Common myeloid progenitor, CD34-positive (primary cell): ENCODE measurements around the gene MRPS22. TPM values are rescaled to one million over a fixed set of nuclear protein-coding genes. Genes with fewer than 3 reads are reported as not detected.
A peak's percentile ranks its signal among the peaks of the same experiment; 100 is the strongest.

ENCODE experiments used
- CTCF ChIA-PET: fragments of 350-600 bp; sonication (Branson Sonifier 250); formaldehyde crosslinking; loops from one replicate; lab custom pipeline; 2021; ENCODE audit warnings: antibody characterized with exemption; lab: Charles Lee
- POLR2A ChIA-PET: fragments of 350-600 bp; sonication (Branson Sonifier 250); formaldehyde crosslinking; loops from one replicate; lab custom pipeline; 2021; ENCODE audit warnings: antibody characterized with exemption; lab: Charles Lee
- DNase-seq, 3 donors: peaks; one replicate each; pipeline versions ENCODE4 v3.0.0 to v3.0.0-alpha.2; 2013
- H3K27ac ChIP-seq, 2 experiments: 1 replicate in 1 of 2; 2 replicates in 1 of 2; pipeline ENCODE4 v1.7.0; 2013; ENCODE audit warnings: inconsistent platforms in 2 of 2, low read length in 2 of 2, mild to moderate bottlenecking in 2 of 2, low read depth in 1 of 2, moderate library complexity in 1 of 2; ENCODE audit not compliant: severe bottlenecking in 2 of 2, insufficient read depth in 1 of 2, poor library complexity in 1 of 2
- H3K27me3 ChIP-seq, 5 experiments: replicated peaks in 2 of 5; 1 replicate in 3 of 5; 2 replicates in 2 of 5; pipeline versions ENCODE4 v1.6.1 to v1.7.0; 2013; ENCODE audit warnings: low read length in 4 of 5, mild to moderate bottlenecking in 2 of 5, moderate library complexity in 2 of 5, inconsistent platforms in 1 of 5; ENCODE audit not compliant: insufficient read depth in 5 of 5, control insufficient read depth in 4 of 5
- H3K36me3 ChIP-seq, 4 experiments: 1 replicate in 2 of 4; 2 replicates in 2 of 4; pipeline versions ENCODE4 v1.6.1 to v1.7.0; 2013; ENCODE audit warnings: low read length in 3 of 4, control low read depth in 1 of 4, mild to moderate bottlenecking in 1 of 4; ENCODE audit not compliant: control insufficient read depth in 4 of 4, insufficient read depth in 4 of 4
- H3K4me1 ChIP-seq, 4 experiments: 1 replicate in 3 of 4; 2 replicates in 1 of 4; pipeline versions ENCODE4 v1.6.1 to v1.7.1; 2013; ENCODE audit warnings: low read length in 3 of 4, mild to moderate bottlenecking in 3 of 4, control low read depth in 1 of 4, inconsistent platforms in 1 of 4, moderate library complexity in 1 of 4; ENCODE audit not compliant: control insufficient read depth in 4 of 4, insufficient read depth in 4 of 4; ENCODE audit errors: control extremely low read depth in 1 of 4
- H3K4me3 ChIP-seq, 7 experiments: 1 replicate in 4 of 7; 2 replicates in 3 of 7; pipeline versions ENCODE4 v1.5.1 to v1.7.0; 2013; ENCODE audit warnings: mild to moderate bottlenecking in 7 of 7, low read length in 6 of 7, moderate library complexity in 6 of 7, inconsistent platforms in 2 of 7, low read depth in 2 of 7, control low read depth in 1 of 7; ENCODE audit not compliant: insufficient read depth in 4 of 7, control insufficient read depth in 1 of 7; ENCODE audit errors: extremely low read depth in 1 of 7
- H3K9me3 ChIP-seq, 5 experiments: 1 replicate in 4 of 5; 2 replicates in 1 of 5; pipeline versions ENCODE4 v1.6.1 to v1.7.1; 2013; ENCODE audit warnings: low read length in 4 of 5, mild to moderate bottlenecking in 2 of 5, inconsistent platforms in 1 of 5, low read depth in 1 of 5, moderate library complexity in 1 of 5; ENCODE audit not compliant: control insufficient read depth in 4 of 5, insufficient read depth in 2 of 5; ENCODE audit errors: control extremely low read depth in 1 of 5
- WGBS: methylation state at CpG from one replicate; pipeline ENCODE4 v1.1.5; 2013; ENCODE audit not compliant: insufficient coverage; 5-methylcytosine and 5-hydroxymethylcytosine counted together
- polyA plus RNA-seq: library from polyadenylated mRNA; unstranded; fragments of 120-200 nt; gene quantifications from one replicate; pipeline ENCODE4 v1.2.1, GENCODE V29; 2013

The MRPS22 gene
- 45.4 TPM for polyA plus RNA-seq

DNA sequence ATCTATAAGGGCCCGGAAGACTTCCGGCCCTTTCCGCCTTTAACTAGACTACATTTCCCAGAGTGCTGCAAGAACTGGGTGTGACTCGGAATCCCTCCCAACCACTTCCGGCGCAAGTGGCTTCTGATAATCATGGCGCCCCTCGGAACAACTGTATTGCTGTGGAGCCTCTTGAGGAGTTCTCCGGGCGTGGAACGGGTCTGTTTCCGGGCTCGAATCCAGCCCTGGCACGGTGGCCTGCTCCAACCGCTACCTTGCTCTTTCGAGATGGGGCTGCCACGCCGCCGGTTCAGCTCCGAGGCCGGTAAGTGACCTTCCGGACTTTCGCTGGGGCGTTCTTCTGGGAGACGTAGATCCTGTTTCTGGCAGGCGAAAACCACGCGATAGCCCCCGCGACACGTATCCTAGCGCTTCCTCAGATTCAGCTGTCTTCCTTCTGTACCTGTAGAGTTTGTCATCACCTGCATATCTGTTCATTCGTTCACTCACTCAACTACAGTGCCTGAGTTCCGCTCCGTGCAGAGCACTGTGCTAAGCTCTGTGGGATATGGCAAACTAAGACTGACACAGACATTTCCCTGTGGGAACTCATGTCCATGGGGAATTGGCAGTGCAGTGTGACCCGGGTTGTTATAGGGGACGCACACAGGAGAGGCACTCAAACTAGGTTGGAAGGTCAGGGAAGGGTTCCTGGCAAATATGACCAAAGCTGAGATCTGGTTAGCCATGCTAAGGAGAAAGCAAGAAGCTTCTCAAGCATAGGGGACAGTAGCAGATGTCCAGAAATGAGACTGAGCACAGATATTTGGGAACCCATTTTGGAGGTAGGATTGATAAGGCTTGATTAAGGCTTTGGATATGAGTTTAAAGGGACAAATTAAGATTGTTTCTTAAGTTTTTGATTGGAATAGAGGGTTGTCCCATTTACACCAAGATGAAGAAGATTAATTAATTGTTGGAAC, at the start of gene MRPS22:
Gene MRPS22 (plus strand): TSS at position 126 of the 962 bp plus-strand sequence. CDS start 7 bp downstream, at position 133.
- peak within 1 kb of the TSS; percentile 79 to 99 (median 87) for H3K4me3 ChIP-seq
- POLR2A ChIA-PET = interaction anchor here (0.9 kb wide), 1 partner anchor 45 kb away, joined by 3 read pairs; the partner anchor contains the start of gene COPB2

DNA sequence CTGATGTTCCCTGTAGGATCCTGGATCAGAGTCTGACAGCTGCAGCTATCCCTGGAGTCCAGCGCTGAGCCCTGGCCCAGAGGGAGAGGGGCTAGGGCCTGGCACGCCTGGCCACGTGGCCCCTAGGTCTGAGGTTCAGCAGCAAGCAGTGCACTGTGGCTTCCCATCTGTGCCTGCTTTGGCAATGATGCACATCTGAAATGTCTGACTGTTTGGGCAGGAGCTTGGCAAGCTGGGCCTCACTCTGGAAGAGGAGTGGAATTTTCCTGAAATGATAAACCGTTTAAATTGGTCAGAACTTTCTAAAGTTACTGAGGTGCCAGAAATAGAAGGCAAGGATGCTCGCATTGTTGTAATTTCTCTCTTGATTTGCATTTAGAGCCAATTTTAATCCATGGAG, 48.8 kb upstream of the MRPS22 start:
- H3K36me3 ChIP-seq = no peaks in the 10 kb centered on the region
- H3K27me3 ChIP-seq = peaks cover 0 to 5% (median 3%) of the 10 kb centered on the region in 5 experiments
- ChIA-PET POLR2A (no interaction called here), CTCF (interaction anchor here (1.0 kb wide), 2 partner anchors 20 to 79 kb away, joined by 3 read pairs; no protein-coding TSS in a partner anchor)
- 98% methylated on average over 4 of the region's 5 CpGs for WGBS
- H3K4me1 ChIP-seq = no peaks in the 10 kb centered on the region
- no peak for DNase-seq
- no peak overlapping the region for H3K4me3 ChIP-seq
- H3K27ac ChIP-seq = no peak overlapping the region
- H3K9me3 ChIP-seq = peaks cover 0 to 3% (median 0%) of the 10 kb centered on the region in 5 experiments

More for the DNA sequence above, at the start of gene MRPS22:
- 0% methylated on average over 37 of the region's 37 CpGs for WGBS
- H3K36me3 ChIP-seq = peaks cover 6 to 27% (median 14%) of the 10 kb centered on the region in 4 experiments
- H3K27ac ChIP-seq = peak within 1 kb of the TSS; percentile 92 to 94
- DNase-seq = peak; percentile 89 to 94 (median 91)
- H3K27me3 ChIP-seq = peaks cover 0 to 11% (median 0%) of the 10 kb centered on the region in 5 experiments
- peaks cover 9 to 23% (median 14%) of the 10 kb centered on the region in 4 experiments for H3K4me1 ChIP-seq
- CTCF ChIA-PET = interaction anchor here (0.7 to 1.1 kb wide), 2 partner anchors 10 to 400 kb away, joined by 3 to 6 read pairs; no protein-coding TSS in a partner anchor
- H3K9me3 ChIP-seq = no peaks in the 10 kb centered on the region

DNA sequence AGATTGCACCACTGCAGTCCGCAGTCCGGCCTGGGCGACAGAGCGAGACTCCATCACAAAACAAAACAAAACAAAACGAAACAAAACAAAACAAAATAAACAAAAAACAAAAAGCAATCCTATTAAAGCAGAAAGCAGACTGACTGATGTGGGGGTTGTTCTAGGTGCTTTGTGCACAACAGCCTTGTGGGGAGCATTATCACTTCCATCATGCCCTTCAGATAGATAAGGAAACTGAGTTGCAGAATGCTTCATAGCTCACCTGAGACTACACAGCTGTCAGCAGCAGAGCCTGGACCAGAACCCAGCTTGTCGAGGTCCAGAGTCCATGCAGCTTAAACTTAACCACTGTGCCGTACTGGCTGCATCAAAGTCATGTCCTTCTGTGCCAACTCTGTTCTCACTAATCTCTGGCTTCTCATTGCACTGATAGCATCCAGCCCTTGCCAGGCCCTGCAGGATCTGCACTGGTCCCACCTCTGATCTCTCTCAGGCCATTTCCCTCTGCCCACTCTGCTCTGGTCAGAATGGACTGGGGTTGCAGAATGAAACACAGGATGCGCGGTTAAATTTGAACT, 47.6 kb upstream of the MRPS22 start:
- H3K9me3 ChIP-seq = peaks cover 0 to 3% (median 0%) of the 10 kb centered on the region in 5 experiments
- 80% methylated on average over 3 of the region's 9 CpGs for WGBS
- ChIA-PET CTCF (no interaction called here), POLR2A (no interaction called here)
- H3K4me3 ChIP-seq = no peak overlapping the region
- H3K4me1 ChIP-seq = no peaks in the 10 kb centered on the region
- peaks cover 0 to 5% (median 3%) of the 10 kb centered on the region in 5 experiments for H3K27me3 ChIP-seq
- no peak for DNase-seq
- no peak overlapping the region for H3K27ac ChIP-seq
- no peaks in the 10 kb centered on the region for H3K36me3 ChIP-seq

DNA sequence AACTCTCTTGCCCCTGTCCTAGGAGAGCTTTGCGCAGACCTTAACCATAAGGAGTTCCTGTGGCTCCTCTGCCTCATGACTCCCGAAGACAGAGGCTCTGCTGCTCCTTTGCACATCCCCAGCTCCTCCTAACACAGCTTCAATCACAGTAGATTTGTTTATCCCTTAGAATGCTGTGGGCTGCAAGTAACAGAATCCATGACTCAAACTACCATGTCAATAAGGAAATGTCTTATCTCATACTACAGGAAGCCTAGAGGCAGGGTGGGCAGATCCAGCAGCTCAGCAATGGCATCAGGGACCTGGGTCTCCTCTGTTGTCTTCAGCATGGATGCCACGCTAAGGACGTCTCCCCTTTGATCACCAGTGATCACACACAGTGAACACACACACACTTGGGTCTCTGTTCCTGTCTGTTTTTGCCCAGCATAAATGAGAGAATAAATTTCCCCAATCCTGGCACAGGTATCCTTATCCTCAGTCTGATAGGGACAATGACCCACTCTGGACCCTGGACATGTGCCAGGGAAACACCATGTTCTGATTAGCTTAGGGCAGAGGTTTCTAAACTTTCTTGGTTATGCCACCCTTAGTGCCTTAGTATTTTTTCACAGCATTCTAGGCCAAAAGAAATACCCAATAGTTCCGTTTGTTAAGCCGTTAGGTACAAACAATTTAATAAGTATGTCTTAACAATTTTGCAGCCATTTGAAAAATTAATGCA, 46.1 kb upstream of the MRPS22 start:
- no peak for DNase-seq
- Histone ChIP-seq H3K36me3 (no peaks in the 10 kb centered on the region), H3K9me3 (peaks cover 0 to 3% (median 0%) of the 10 kb centered on the region in 5 experiments), H3K4me3 (no peak overlapping the region), H3K27ac (no peak overlapping the region), H3K4me1 (peaks cover 0 to 7% (median 2%) of the 10 kb centered on the region in 4 experiments), H3K27me3 (peaks cover 0 to 5% (median 0%) of the 10 kb centered on the region in 5 experiments)
- ChIA-PET CTCF (no interaction called here), POLR2A (no interaction called here)
- WGBS = 96% methylated on average over 2 of the region's 6 CpGs

DNA sequence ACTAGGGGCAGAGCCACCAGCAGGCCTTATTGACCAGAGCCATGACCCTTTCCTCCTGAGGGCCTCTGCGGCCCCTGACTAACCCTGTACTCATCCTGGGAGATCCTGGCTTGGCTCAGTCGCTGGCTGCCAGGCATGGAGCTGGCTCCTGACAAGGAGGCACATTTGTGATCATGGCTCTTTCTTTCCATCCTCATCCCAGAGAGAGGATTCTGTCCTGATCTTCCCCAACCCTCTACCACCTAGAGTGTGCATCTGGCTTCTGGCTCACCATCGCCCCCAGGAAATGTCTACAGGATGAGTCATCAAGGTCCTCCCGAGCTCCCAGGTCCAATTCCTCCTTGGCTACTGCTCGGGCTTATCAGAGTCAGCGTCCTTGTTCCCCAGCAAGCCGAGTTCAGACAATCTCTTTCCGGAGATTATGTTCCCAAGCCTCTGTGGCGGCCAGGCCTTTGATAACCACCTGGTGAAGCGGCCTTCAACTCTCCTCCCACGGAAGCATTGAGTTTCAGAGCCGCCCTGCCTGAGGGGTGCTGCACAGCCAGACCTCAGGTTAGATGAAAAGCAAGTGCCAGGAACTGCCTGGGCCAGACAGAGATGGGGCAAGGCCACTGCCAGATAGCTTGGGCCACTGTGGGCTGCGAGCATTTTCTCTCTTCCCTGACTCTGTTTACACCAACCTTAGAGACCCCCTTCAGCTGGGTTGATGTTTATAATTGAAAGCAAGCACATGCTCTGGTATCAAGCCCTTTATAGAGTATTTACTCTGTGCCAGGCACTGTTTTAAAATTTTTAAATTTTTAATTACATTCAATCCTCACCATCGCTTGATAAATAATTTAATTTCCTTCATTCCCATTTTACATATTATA, 44.3 kb upstream of the MRPS22 start:
- ChIA-PET POLR2A (no interaction called here), CTCF (no interaction called here)
- peaks cover 0 to 9% (median 2%) of the 10 kb centered on the region in 4 experiments for H3K4me1 ChIP-seq
- no peak overlapping the region for H3K4me3 ChIP-seq
- H3K27me3 ChIP-seq = peaks cover 0 to 5% (median 0%) of the 10 kb centered on the region in 5 experiments
- H3K36me3 ChIP-seq = no peaks in the 10 kb centered on the region
- DNase-seq = no peak
- peaks cover 0 to 3% (median 0%) of the 10 kb centered on the region in 5 experiments for H3K9me3 ChIP-seq
- WGBS = 97% methylated on average over 12 of the region's 14 CpGs
- no peak overlapping the region for H3K27ac ChIP-seq

DNA sequence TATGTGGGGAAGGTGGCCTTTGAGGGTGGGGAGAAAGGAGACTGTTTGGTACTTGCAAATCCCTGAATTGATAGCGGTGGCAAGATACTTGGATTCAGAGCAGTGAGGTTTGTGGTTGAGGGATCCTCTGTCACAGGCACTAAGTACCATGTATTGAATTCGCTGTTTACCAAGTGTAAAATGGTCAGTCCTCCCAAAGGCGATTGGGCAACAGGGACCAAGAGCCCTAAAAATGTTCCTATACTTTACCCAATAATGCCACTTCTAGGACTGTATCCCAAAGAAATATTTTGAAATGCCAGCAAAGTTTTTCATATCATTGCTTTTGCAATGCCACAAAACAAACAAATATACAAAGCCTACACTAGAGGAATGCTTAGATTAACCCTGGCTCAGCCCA, 43.4 kb upstream of the MRPS22 start:
- CTCF ChIA-PET = no interaction called here
- no peak for DNase-seq

More for the DNA sequence above, 43.4 kb upstream of the MRPS22 start:
- WGBS = 100% methylated on average over 2 of the region's 3 CpGs
- Histone ChIP-seq H3K27ac (no peak overlapping the region), H3K4me1 (peaks cover 0 to 9% (median 2%) of the 10 kb centered on the region in 4 experiments), H3K4me3 (no peak overlapping the region), H3K27me3 (peaks cover 0 to 5% (median 0%) of the 10 kb centered on the region in 5 experiments), H3K36me3 (no peaks in the 10 kb centered on the region), H3K9me3 (peaks cover 0 to 3% (median 0%) of the 10 kb centered on the region in 5 experiments)
- POLR2A ChIA-PET = no interaction called here
